Measurements from ENCODE around the gene GRK5.

The GRK5 gene

GRCh38 chr10:119316729-119317097 lies 109.3 kb downstream of the GRK5 start:
- peak; percentile 42 for DNase-seq (ENCODE audit: low read depth, low spot score)
- no peak overlapping the region for H3K4me3 ChIP-seq (ENCODE audit: low read depth, low read length)
- ChIA-PET POLR2A (interaction anchor here (1.3 kb wide), 1 partner anchor 54 kb away, joined by 5 read pairs; no protein-coding TSS in a partner anchor), CTCF (interaction anchor here (1.0 to 1.2 kb wide), 3 partner anchors 10 to 173 kb away, joined by 3 read pairs; no protein-coding TSS in a partner anchor)
- TF ChIP-seq CTCF (IDR thresholded peaks at IDR 0.05; ENCODE audit: insufficient read depth, low read length, missing control alignments): no peak

GRCh38 chr10:119318411-119319160 lies 111.2 kb downstream of the GRK5 start:
- CTCF ChIA-PET: no interaction called here
- TF ChIP-seq CTCF (IDR thresholded peaks at IDR 0.05; ENCODE audit: insufficient read depth, low read length, missing control alignments): no peak
- no peak overlapping the region for H3K4me3 ChIP-seq (ENCODE audit: low read depth, low read length)
- no peak for DNase-seq (ENCODE audit: low read depth, low spot score)
- POLR2A ChIA-PET: no interaction called here

- TF ChIP-seq CTCF (IDR thresholded peaks at IDR 0.05; ENCODE audit: insufficient read depth, low read length, missing control alignments): no peak
- ChIA-PET CTCF (no interaction called here), POLR2A (no interaction called here)
- DNase-seq (ENCODE audit: low read depth, low spot score): no peak
- H3K4me3 ChIP-seq (ENCODE audit: low read depth, low read length): no peak overlapping the region
Measured at GRCh38 chr10:119319161-119319919, 112.0 kb downstream of the GRK5 start.

DNA sequence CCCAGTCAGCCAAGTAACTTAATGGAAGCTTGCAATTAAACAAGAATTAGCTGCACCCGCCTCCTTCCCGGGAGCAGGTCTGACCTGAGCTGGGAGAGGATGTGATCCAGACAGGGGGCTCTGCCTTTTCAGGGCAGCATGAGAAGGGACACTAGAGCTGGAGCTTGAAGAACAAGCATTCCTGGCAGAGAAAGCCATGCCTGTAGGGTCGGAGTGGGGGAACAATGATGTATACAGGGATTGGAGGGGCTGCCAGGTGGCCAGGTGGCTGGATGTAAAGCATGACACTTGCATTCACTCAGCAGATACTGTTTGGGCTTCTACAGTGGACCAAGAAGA lies 112.5 kb downstream of the GRK5 start:
- POLR2A ChIA-PET: no interaction called here
- no peak for DNase-seq (ENCODE audit: low read depth, low spot score)
- TF ChIP-seq CTCF (IDR thresholded peaks at IDR 0.05; ENCODE audit: insufficient read depth, low read length, missing control alignments): no peak
- CTCF ChIA-PET: no interaction called here
- no peak overlapping the region for H3K4me3 ChIP-seq (ENCODE audit: low read depth, low read length)

GRCh38 chr10:119320981-119321380 lies 113.6 kb downstream of the GRK5 start:
- POLR2A ChIA-PET: no interaction called here
- DNase-seq (ENCODE audit: low read depth, low spot score): no peak
- no peak overlapping the region for H3K4me3 ChIP-seq (ENCODE audit: low read depth, low read length)
- no peak for TF ChIP-seq CTCF (IDR thresholded peaks at IDR 0.05; ENCODE audit: insufficient read depth, low read length, missing control alignments)
- CTCF ChIA-PET: no interaction called here
